Neuronal stem cell (in vitro differentiated cells): ENCODE data around the gene EPS8L2.
A peak's percentile ranks its signal among the peaks of the same experiment; 100 is the strongest.

Source experiments
- DNase-seq: peaks from one replicate; pipeline ENCODE4 v3.0.0-alpha.2; 2013; ENCODE audit warnings: low spot score
- H2AFZ ChIP-seq: one replicate; pipeline ENCODE4 v1.6.1; 2013; ENCODE audit warnings: mild to moderate bottlenecking, low read length, inconsistent platforms
- H2AK5ac ChIP-seq: 2 replicates; pipeline ENCODE4 v1.6.1; 2013; ENCODE audit warnings: low read depth, mild to moderate bottlenecking, inconsistent platforms, low read length, moderate library complexity, mixed read lengths
- H2BK120ac ChIP-seq: 2 replicates; pipeline ENCODE4 v1.6.1; 2013; ENCODE audit warnings: low read depth, mild to moderate bottlenecking, inconsistent platforms, low read length, moderate library complexity, mixed read lengths
- H2BK12ac ChIP-seq: one replicate; pipeline ENCODE4 v1.6.1; 2013; ENCODE audit warnings: low read length, inconsistent platforms
- H2BK15ac ChIP-seq: 2 replicates; pipeline ENCODE4 v1.6.1; 2013; ENCODE audit warnings: mild to moderate bottlenecking, low read length, inconsistent platforms, mixed read lengths
- H2BK5ac ChIP-seq: one replicate; pipeline ENCODE4 v1.6.1; 2013; ENCODE audit warnings: inconsistent platforms, mild to moderate bottlenecking, low read length, moderate library complexity
- H3K14ac ChIP-seq: one replicate; pipeline ENCODE4 v1.6.1; 2013; ENCODE audit warnings: low read length, inconsistent platforms
- H3K18ac ChIP-seq: 2 replicates; pipeline ENCODE4 v1.6.1; 2013; ENCODE audit warnings: low read length, inconsistent platforms
- H3K23ac ChIP-seq: 2 replicates; pipeline ENCODE4 v1.6.1; 2013; ENCODE audit warnings: low read depth, mild to moderate bottlenecking, mixed read lengths, low read length, inconsistent platforms; ENCODE audit not compliant: poor library complexity
- H3K27ac ChIP-seq: replicated peaks from 3 replicates; pipeline ENCODE4 v1.5.1; 2013; ENCODE audit warnings: low read length, inconsistent platforms
- H3K27me3 ChIP-seq, 3 experiments: 2 replicates each; pipeline ENCODE4 v1.6.1; 2013; ENCODE audit warnings: low read length in 3 of 3, mild to moderate bottlenecking in 2 of 3, inconsistent platforms in 1 of 3, low read depth in 1 of 3, mixed read lengths in 1 of 3, moderate library complexity in 1 of 3; ENCODE audit not compliant: control insufficient read depth in 3 of 3, insufficient read depth in 3 of 3
- H3K36me3 ChIP-seq, 2 donors: replicated peaks in 1 of 2; 2 replicates each; pipeline ENCODE4 v1.6.1; 2013; ENCODE audit warnings: low read length in 2 of 2; ENCODE audit not compliant: control insufficient read depth in 2 of 2, insufficient read depth in 2 of 2
- H3K4ac ChIP-seq: 2 replicates; pipeline ENCODE4 v1.6.1; 2013; ENCODE audit warnings: inconsistent platforms, mild to moderate bottlenecking, low read length, moderate library complexity
- H3K4me1 ChIP-seq, 2 donors: 1 replicate in 1 of 2; 2 replicates in 1 of 2; pipeline ENCODE4 v1.6.1; 2013; ENCODE audit warnings: low read length in 2 of 2, low read depth in 1 of 2; ENCODE audit not compliant: control insufficient read depth in 2 of 2, insufficient read depth in 1 of 2
- H3K4me2 ChIP-seq: one replicate; pipeline ENCODE4 v1.6.1; 2013; ENCODE audit warnings: mild to moderate bottlenecking, low read length, inconsistent platforms; ENCODE audit not compliant: insufficient read depth, poor library complexity, severe bottlenecking
- H3K4me3 ChIP-seq, 2 donors: 2 replicates each; pipeline ENCODE4 v1.5.1; 2013; ENCODE audit warnings: low read length in 2 of 2, mild to moderate bottlenecking in 2 of 2, inconsistent platforms in 1 of 2, moderate library complexity in 1 of 2
- H3K79me1 ChIP-seq: one replicate; pipeline ENCODE4 v1.6.1; 2013; ENCODE audit warnings: low read depth, mild to moderate bottlenecking, inconsistent platforms, low read length, moderate library complexity
- H3K9ac ChIP-seq: one replicate; pipeline ENCODE4 v1.6.1; 2013; ENCODE audit warnings: mild to moderate bottlenecking, low read depth, low read length, inconsistent platforms; ENCODE audit not compliant: poor library complexity
- H3K9me3 ChIP-seq, 2 donors: replicated peaks in 1 of 2; 2 replicates each; pipeline versions ENCODE3 to v1.6.1; 2013; ENCODE audit warnings: low read length in 2 of 2, mild to moderate bottlenecking in 2 of 2, inconsistent platforms in 1 of 2, low read depth in 1 of 2, mixed read lengths in 1 of 2, moderate library complexity in 1 of 2; ENCODE audit not compliant: control insufficient read depth in 2 of 2, insufficient read depth in 1 of 2
- H4K8ac ChIP-seq: one replicate; pipeline ENCODE4 v1.6.1; 2013; ENCODE audit warnings: low read depth, mild to moderate bottlenecking, inconsistent platforms, low read length, moderate library complexity
- H4K91ac ChIP-seq: one replicate; pipeline ENCODE4 v1.6.1; 2013; ENCODE audit warnings: low read length, low read depth, mild to moderate bottlenecking, inconsistent platforms; ENCODE audit not compliant: poor library complexity
- WGBS, 2 donors: extraction: QIAGEN DNeasy Blood & Tissue Kit; methylation state at CpG; one replicate each; pipeline ENCODE4 v1.1.7; 2013; ENCODE audit warnings: missing lambda C conversion rate in 2 of 2, mixed read lengths in 1 of 2; ENCODE audit not compliant: insufficient read length in 2 of 2, insufficient replicate concordance in 1 of 2; ENCODE audit errors: extremely low coverage in 2 of 2; 5-methylcytosine and 5-hydroxymethylcytosine counted together

Gene EPS8L2

GRCh38 chr11:762421-763072, 56.5 kb downstream of the EPS8L2 start:
- Histone ChIP-seq H3K14ac (no peak overlapping the region), H3K9ac (peak overlapping the region; percentile 24), H2BK5ac (no peak overlapping the region), H3K4ac (no peak overlapping the region), H2BK12ac (no peak overlapping the region), H2AK5ac (no peak overlapping the region), H4K8ac (no peak overlapping the region), H3K4me3 (no peak overlapping the region), H2AFZ (no peak overlapping the region), H3K27me3 (no peaks in the 10 kb centered on the region), H3K9me3 (no peaks in the 10 kb centered on the region), H3K4me2 (no peak overlapping the region), H4K91ac (no peak overlapping the region), H3K79me1 (peaks cover 2% of the 10 kb centered on the region), H3K27ac (no peak overlapping the region), H2BK120ac (no peak overlapping the region), H3K18ac (no peak overlapping the region), H2BK15ac (no peak overlapping the region), H3K4me1 (no peaks in the 10 kb centered on the region), H3K36me3 (peaks cover 42 to 87% of the 10 kb centered on the region in 2 donors), H3K23ac (no peak overlapping the region)
- no peak for DNase-seq
- WGBS, 2 donors, result no CpG with 5 or more reads among the region's 10 CpGs

GRCh38 chr11:763073-763463, 57.0 kb downstream of the EPS8L2 start:
- no peak overlapping the region for H2BK12ac ChIP-seq
- H3K4me3 ChIP-seq, result no peak overlapping the region
- no peak overlapping the region for H2BK5ac ChIP-seq
- H3K9ac ChIP-seq, result no peak overlapping the region
- no peak overlapping the region for H2AFZ ChIP-seq
- H3K4me1 ChIP-seq, result no peaks in the 10 kb centered on the region
- H3K79me1 ChIP-seq, result peaks cover 2% of the 10 kb centered on the region
- no peak overlapping the region for H2BK120ac ChIP-seq
- no peak overlapping the region for H3K27ac ChIP-seq
- no peak overlapping the region for H3K4ac ChIP-seq
- no peak for DNase-seq
- H4K91ac ChIP-seq, result no peak overlapping the region
- no peak overlapping the region for H3K18ac ChIP-seq
- no peak overlapping the region for H3K14ac ChIP-seq
- no peaks in the 10 kb centered on the region for H3K27me3 ChIP-seq
- no CpG with 5 or more reads among the region's 24 CpGs for WGBS, 2 donors
- H2AK5ac ChIP-seq, result no peak overlapping the region
- H4K8ac ChIP-seq, result no peak overlapping the region
- H3K4me2 ChIP-seq, result no peak overlapping the region
- H3K23ac ChIP-seq, result no peak overlapping the region
- H3K36me3 ChIP-seq, result peaks cover 42 to 85% of the 10 kb centered on the region in 2 donors
- H3K9me3 ChIP-seq, result no peaks in the 10 kb centered on the region
- no peak overlapping the region for H2BK15ac ChIP-seq

GRCh38 chr11:763549-764321, 57.7 kb downstream of the EPS8L2 start:
- Histone ChIP-seq H3K9ac (no peak overlapping the region), H2AFZ (no peak overlapping the region), H3K14ac (no peak overlapping the region), H3K4me3 (peak overlapping the region in 1 of 2 donors; percentile 34), H3K23ac (peak overlapping the region; percentile 47), H2AK5ac (no peak overlapping the region), H3K27ac (no peak overlapping the region), H3K18ac (no peak overlapping the region), H3K27me3 (no peaks in the 10 kb centered on the region), H3K9me3 (no peaks in the 10 kb centered on the region), H3K36me3 (peaks cover 42 to 85% of the 10 kb centered on the region in 2 donors), H3K4me1 (no peaks in the 10 kb centered on the region), H3K4me2 (no peak overlapping the region), H4K8ac (peak overlapping the region; percentile 75), H2BK12ac (no peak overlapping the region), H3K4ac (no peak overlapping the region), H2BK120ac (no peak overlapping the region), H4K91ac (no peak overlapping the region), H2BK5ac (no peak overlapping the region), H3K79me1 (peaks cover 2% of the 10 kb centered on the region), H2BK15ac (no peak overlapping the region)
- no peak for DNase-seq
- no CpG with 5 or more reads among the region's 22 CpGs for WGBS, 2 donors

GRCh38 chr11:764322-765024, 58.4 kb downstream of the EPS8L2 start:
- H2AK5ac ChIP-seq, result no peak overlapping the region
- no peak overlapping the region for H4K8ac ChIP-seq
- no peak overlapping the region for H3K18ac ChIP-seq
- no CpG with 5 or more reads among the region's 18 CpGs for WGBS, 2 donors
- peaks cover 2% of the 10 kb centered on the region for H3K79me1 ChIP-seq
- no peak overlapping the region for H2AFZ ChIP-seq
- no peaks in the 10 kb centered on the region for H3K9me3 ChIP-seq
- H4K91ac ChIP-seq, result no peak overlapping the region
- no peak overlapping the region for H3K4me3 ChIP-seq
- no peak overlapping the region for H2BK5ac ChIP-seq
- H3K4me2 ChIP-seq, result no peak overlapping the region
- H2BK12ac ChIP-seq, result no peak overlapping the region
- H3K23ac ChIP-seq, result no peak overlapping the region
- peaks cover 40 to 78% of the 10 kb centered on the region in 2 donors for H3K36me3 ChIP-seq
- no peaks in the 10 kb centered on the region for H3K4me1 ChIP-seq
- no peaks in the 10 kb centered on the region for H3K27me3 ChIP-seq
- H2BK15ac ChIP-seq, result no peak overlapping the region
- H3K4ac ChIP-seq, result no peak overlapping the region
- DNase-seq, result no peak
- no peak overlapping the region for H3K9ac ChIP-seq
- no peak overlapping the region for H3K14ac ChIP-seq
- no peak overlapping the region for H2BK120ac ChIP-seq
- no peak overlapping the region for H3K27ac ChIP-seq
